Endodermal cell (in vitro differentiated cells): ENCODE measurements around the gene NOP16. TPM values are rescaled to one million over a fixed set of nuclear protein-coding genes. Genes with fewer than 3 reads are reported as not detected.

Source experiments
- DNase-seq: peaks from one replicate; pipeline ENCODE4 v3.0.0-alpha.2; 2017
- H3K27ac ChIP-seq: 2 replicates; pipeline ENCODE4 v1.5.1; 2013; ENCODE audit warnings: mild to moderate bottlenecking, low read depth, low read length, moderate library complexity
- H3K27me3 ChIP-seq: 2 replicates; pipeline ENCODE4 v1.6.1; 2013; ENCODE audit warnings: mild to moderate bottlenecking, low read length, moderate library complexity; ENCODE audit not compliant: insufficient read depth, control insufficient read depth, poor library complexity, severe bottlenecking
- H3K36me3 ChIP-seq: 2 replicates; pipeline ENCODE4 v1.7.0; 2013; ENCODE audit warnings: mild to moderate bottlenecking, low read length, moderate library complexity; ENCODE audit not compliant: control insufficient read depth, insufficient read depth
- H3K4me1 ChIP-seq: one replicate; pipeline ENCODE4 v1.7.0; 2013; ENCODE audit warnings: low read length; ENCODE audit not compliant: control insufficient read depth, insufficient read depth
- H3K4me3 ChIP-seq: 2 replicates; pipeline ENCODE4 v1.5.1; 2013; ENCODE audit warnings: mild to moderate bottlenecking, low read length, moderate library complexity
- H3K9ac ChIP-seq: 2 replicates; pipeline ENCODE4 v1.6.1; 2013; ENCODE audit warnings: mild to moderate bottlenecking, low read length, moderate library complexity; ENCODE audit not compliant: poor library complexity, severe bottlenecking; ENCODE audit errors: extremely low read depth
- H3K9me3 ChIP-seq: 2 replicates; pipeline ENCODE4 v1.6.1; 2013; ENCODE audit warnings: mild to moderate bottlenecking, low read length, moderate library complexity; ENCODE audit not compliant: control insufficient read depth
- H3K27ac Mint-ChIP-seq: 2 replicates; pipeline ENCODE4 v1.8.0; 2020; ENCODE audit warnings: mixed read lengths
- H3K27me3 Mint-ChIP-seq: 2 replicates; pipeline ENCODE4 v1.8.0; 2021; ENCODE audit warnings: mild to moderate bottlenecking, mixed read lengths; ENCODE audit not compliant: insufficient read depth
- H3K36me3 Mint-ChIP-seq: 2 replicates; pipeline ENCODE4 v1.8.0; 2020; ENCODE audit warnings: low read depth, mixed read lengths
- H3K4me1 Mint-ChIP-seq: 2 replicates; pipeline ENCODE4 v1.8.0; 2020; ENCODE audit warnings: mixed read lengths
- H3K4me3 Mint-ChIP-seq: 2 replicates; pipeline ENCODE4 v1.8.0; 2020; ENCODE audit warnings: mild to moderate bottlenecking, moderate library complexity, mixed read lengths
- H3K9me3 Mint-ChIP-seq: 2 replicates; pipeline ENCODE4 v1.8.0; 2020; ENCODE audit warnings: mild to moderate bottlenecking, mixed read lengths
- WGBS, 2 experiments: methylation state at CpG; one replicate each; pipeline versions ENCODE4 v1.1.5 to v1.1.7; 2013; ENCODE audit warnings: missing lambda C conversion rate in 2 of 2, mixed read lengths in 1 of 2; ENCODE audit not compliant: insufficient coverage in 1 of 2, insufficient read length in 1 of 2; 5-methylcytosine and 5-hydroxymethylcytosine counted together
- total RNA-seq, 2 donors: library from RNA; stranded (reverse); fragmentation: NEBNext Ultra II Directional in 1 of 2; extraction: Animal tissue kit (Norgen Biotek cat#: 25700) in 1 of 2; gene quantifications; 2 replicates in 1 of 2; 3 replicates in 1 of 2; pipeline ENCODE4 v1.2.1, GENCODE V29; 2021
- TF ChIP-seq, protein P1 (sequence below): fragments of 200-600 bp; sonication (generic); conservative IDR thresholded peaks from 2 replicates; pipeline ENCODE4 v1.5.0; 2021; ENCODE audit warnings: antibody characterized with exemption, mild to moderate bottlenecking

Gene NOP16
- total RNA-seq, 2 donors from 2014 or later: 18.6 to 31.3 TPM

DNA sequence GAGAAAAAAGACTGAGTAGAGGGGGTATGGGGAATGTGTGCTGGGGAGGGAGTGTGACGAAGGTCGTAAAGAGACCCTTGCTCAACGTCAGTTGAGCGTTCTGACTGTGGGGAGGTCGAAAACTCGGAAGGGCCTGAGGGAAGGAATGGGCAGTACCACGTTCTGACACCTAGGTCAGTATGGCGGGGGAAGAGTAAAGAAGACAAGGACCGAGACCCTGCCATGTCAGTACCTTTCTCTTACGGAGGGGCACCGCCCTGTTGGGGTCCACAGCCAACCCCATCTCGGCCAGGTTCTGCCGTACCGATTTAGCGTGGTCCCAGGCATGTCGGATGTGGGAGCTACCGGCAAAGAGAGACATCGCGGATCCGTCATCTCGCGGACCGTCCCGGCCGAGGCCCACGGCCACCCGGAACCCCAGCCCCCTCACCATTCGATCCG lies 375 bp downstream of the NOP16 start:
- H3K27ac ChIP-seq: no peak overlapping the region
- peak overlapping the region; percentile 99 for H3K4me3 ChIP-seq
- TF ChIP-seq, protein P1, sequence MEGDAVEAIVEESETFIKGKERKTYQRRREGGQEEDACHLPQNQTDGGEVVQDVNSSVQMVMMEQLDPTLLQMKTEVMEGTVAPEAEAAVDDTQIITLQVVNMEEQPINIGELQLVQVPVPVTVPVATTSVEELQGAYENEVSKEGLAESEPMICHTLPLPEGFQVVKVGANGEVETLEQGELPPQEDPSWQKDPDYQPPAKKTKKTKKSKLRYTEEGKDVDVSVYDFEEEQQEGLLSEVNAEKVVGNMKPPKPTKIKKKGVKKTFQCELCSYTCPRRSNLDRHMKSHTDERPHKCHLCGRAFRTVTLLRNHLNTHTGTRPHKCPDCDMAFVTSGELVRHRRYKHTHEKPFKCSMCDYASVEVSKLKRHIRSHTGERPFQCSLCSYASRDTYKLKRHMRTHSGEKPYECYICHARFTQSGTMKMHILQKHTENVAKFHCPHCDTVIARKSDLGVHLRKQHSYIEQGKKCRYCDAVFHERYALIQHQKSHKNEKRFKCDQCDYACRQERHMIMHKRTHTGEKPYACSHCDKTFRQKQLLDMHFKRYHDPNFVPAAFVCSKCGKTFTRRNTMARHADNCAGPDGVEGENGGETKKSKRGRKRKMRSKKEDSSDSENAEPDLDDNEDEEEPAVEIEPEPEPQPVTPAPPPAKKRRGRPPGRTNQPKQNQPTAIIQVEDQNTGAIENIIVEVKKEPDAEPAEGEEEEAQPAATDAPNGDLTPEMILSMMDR: no peak
- peak overlapping the region; percentile 87 for H3K4me3 Mint-ChIP-seq
- H3K9me3 Mint-ChIP-seq: no peaks in the 10 kb centered on the region
- H3K36me3 Mint-ChIP-seq: peaks cover 32% of the 10 kb centered on the region
- peak overlapping the region; percentile 91 for H3K9ac ChIP-seq
- H3K36me3 ChIP-seq: peaks cover 64% of the 10 kb centered on the region
- peak; percentile 68 for DNase-seq
- H3K4me1 ChIP-seq: peaks cover 6% of the 10 kb centered on the region
- H3K27ac Mint-ChIP-seq: peak overlapping the region; percentile 100
- 0 to 1% methylated on average over 24 to 29 of the region's 29 CpGs for WGBS, 2 experiments
- no peaks in the 10 kb centered on the region for H3K27me3 ChIP-seq
- H3K27me3 Mint-ChIP-seq: no peaks in the 10 kb centered on the region
- H3K4me1 Mint-ChIP-seq: peaks cover 12% of the 10 kb centered on the region
- H3K9me3 ChIP-seq: no peaks in the 10 kb centered on the region

DNA sequence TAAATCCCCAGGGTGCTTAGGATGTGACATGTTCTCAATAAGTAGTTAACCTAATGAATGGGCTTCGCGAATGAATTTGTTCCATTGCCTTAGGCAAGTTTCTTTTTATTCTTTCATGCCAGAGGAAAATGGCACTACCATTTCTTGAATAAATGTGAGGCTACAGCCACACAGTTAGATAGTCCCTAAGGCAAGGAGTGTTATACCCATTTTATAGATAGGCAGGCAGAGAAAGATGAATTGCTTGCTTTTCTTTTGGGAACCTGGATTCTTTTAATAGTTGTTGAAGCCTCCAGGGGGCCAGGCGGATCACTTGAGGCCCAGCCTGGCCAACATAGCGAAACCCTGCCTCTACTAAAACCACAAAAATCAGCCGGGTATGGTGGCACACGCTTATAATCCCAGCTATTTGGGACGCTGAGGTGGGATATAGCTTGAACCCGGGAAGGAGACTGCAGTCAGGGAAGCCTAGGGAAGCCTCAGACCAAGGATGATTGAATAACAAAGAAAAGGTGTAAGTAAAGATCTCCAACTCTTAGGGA lies 943 bp downstream of the NOP16 start:
- Mint-ChIP-seq H3K9me3 (no peaks in the 10 kb centered on the region), H3K36me3 (peaks cover 34% of the 10 kb centered on the region), H3K4me3 (peak overlapping the region; percentile 87), H3K4me1 (peaks cover 12% of the 10 kb centered on the region), H3K27ac (peak overlapping the region; percentile 100), H3K27me3 (no peaks in the 10 kb centered on the region)
- peak overlapping the region; percentile 99 for H3K4me3 ChIP-seq
- peak overlapping the region; percentile 91 for H3K9ac ChIP-seq
- peaks cover 61% of the 10 kb centered on the region for H3K36me3 ChIP-seq
- WGBS, 2 experiments: 32 to 41% methylated on average over 8 of the region's 8 CpGs
- no peak for DNase-seq
- no peaks in the 10 kb centered on the region for H3K9me3 ChIP-seq
- peaks cover 6% of the 10 kb centered on the region for H3K4me1 ChIP-seq
- TF ChIP-seq, protein P1: no peak
- H3K27ac ChIP-seq: no peak overlapping the region
- no peaks in the 10 kb centered on the region for H3K27me3 ChIP-seq

- 91% methylated on average over 1 of the region's 1 CpG; no CpG with 5 or more reads in 1 of the 2 experiments for WGBS, 2 experiments
- Mint-ChIP-seq H3K27ac (no peak overlapping the region), H3K4me3 (peak overlapping the region; percentile 87), H3K9me3 (no peaks in the 10 kb centered on the region), H3K36me3 (peaks cover 36% of the 10 kb centered on the region), H3K27me3 (no peaks in the 10 kb centered on the region), H3K4me1 (peaks cover 12% of the 10 kb centered on the region)
- Histone ChIP-seq H3K9ac (no peak overlapping the region), H3K27ac (no peak overlapping the region), H3K27me3 (no peaks in the 10 kb centered on the region), H3K4me3 (no peak overlapping the region), H3K9me3 (no peaks in the 10 kb centered on the region), H3K4me1 (peaks cover 6% of the 10 kb centered on the region), H3K36me3 (peaks cover 61% of the 10 kb centered on the region)
- DNase-seq: no peak
- TF ChIP-seq, protein P1: no peak
These were observed 1.9 kb downstream of the NOP16 start for GRCh38 chr5:176386491-176386890.
